Stimulated activated CD8-positive, alpha-beta memory T cell treated with anti-CD3 and anti-CD28 coated beads, Interleukin-12 subunit alpha, Interleukin-12 subunit beta, amount 100 ng/mL, for 24 hours (primary cell): ENCODE measurements around the gene DDHD1.

Experiments used
- DNase-seq: peaks from one replicate; pipeline ENCODE4 v3.0.0-alpha.2; 2020; ENCODE audit errors: extremely low read depth

Gene DDHD1

GRCh38 chr14:53034036-53034435 lies 119.1 kb downstream of the DDHD1 start:
- no peak for DNase-seq

- DNase-seq: no peak
These were observed 120.2 kb downstream of the DDHD1 start for GRCh38 chr14:53032838-53033390.

DNA sequence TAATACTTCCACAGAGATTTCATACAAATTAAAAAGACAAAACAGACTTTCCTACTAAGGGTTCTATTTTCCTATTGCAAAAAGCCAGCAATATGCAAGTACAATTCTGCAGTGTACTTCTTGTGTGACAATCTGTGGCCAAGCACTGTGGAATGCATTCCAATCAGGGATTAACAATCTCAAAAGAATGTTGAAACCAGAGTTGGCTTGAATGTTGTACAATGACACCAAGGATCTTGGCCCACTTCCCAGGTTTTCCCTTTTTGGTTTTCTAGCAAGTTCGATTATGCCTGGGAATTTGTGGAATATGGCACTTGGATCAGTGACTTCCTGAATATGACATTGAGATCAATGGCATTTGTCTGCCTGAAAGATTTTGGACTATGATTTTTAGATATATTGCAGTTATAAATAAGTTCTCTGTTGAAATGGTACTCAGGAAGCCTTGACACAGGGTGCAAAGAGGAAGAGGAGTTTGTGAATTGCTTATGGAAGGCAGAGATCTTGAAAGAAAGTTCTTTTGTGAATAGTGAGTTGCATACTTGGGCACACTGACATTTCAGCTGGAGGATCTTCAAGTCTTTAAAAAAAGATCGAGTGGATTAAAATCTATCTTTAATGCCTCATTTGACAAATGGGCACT lies 120.8 kb downstream of the DDHD1 start:
- no peak for DNase-seq

DNA sequence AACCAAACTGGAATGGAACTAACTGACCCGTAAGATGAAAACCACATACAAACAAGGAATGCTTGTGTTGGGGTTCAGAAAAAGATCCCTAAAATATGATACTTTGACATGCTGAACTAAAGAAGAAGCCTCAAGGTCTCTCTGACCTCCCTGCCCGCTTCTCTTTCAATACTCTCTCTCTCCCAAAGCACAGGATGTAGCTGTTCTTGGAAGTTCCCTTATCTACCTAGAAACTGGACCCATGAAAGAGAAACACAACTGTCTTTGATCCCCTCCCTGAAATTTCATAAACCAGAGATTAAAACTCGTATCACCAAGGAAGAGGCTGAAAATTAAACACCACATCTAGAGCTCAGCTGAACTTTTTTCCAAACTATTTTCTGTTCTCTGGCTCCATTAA lies 125.6 kb downstream of the DDHD1 start:
- DNase-seq: no peak

DNA sequence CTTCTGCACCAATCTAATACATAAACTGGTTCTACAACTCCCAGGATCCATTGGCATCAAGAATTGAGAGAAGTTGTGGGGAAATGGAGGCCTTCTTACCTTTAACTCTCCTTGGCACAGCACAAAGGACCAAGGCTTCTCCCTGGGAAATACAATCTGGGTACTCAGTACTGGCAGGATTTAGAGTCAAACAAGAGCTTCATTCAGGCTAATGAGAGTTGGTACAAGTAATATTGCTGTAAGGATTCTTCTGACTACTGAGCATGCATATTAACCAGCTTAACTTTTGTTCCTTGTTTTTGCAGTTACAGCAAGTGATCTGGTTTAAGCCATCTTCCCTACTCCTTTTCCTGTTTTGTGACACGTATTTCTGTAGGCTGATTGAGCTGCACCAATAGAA lies 126.1 kb downstream of the DDHD1 start:
- DNase-seq: no peak

DNA sequence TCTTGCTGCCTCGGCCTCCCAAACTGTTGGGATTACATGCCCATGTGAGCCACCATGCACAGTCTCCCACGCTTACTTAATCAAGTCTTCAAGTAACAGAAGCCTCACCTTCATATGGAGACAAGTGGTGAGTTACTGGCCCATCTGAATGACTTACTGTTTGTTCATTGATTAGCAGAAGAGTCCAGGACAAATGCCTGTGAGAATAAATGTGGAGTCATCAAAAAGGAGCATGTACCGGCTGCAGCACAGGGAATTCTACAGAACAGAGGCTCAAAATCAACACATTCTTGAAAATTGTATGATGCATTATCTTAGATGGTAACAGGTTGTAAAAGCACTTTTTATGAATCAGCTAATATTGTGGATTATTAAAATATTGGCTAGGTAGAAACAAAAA lies 129.8 kb downstream of the DDHD1 start:
- no peak for DNase-seq

DNA sequence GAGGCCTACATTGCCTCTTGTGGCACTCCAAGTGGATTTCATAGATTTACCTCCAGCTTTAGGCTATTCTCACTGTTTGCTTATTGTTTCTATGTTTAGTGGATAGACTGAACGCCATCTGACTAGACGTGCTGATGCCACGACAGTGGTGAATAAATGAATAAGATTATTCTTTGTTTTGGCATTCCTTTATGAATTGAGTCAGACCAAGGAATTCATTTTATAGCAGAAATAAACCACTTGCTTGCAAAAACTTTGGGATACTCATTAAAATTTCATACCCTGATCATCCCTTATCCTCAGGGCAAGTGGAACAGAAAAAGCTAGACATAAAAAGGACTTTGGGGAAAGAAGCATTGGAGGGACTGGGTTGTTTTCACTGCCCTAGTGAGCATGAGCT lies 130.5 kb downstream of the DDHD1 start:
- no peak for DNase-seq

- no peak for DNase-seq
These were observed 132.8 kb downstream of the DDHD1 start for GRCh38 chr14:53020193-53020932.

DNA sequence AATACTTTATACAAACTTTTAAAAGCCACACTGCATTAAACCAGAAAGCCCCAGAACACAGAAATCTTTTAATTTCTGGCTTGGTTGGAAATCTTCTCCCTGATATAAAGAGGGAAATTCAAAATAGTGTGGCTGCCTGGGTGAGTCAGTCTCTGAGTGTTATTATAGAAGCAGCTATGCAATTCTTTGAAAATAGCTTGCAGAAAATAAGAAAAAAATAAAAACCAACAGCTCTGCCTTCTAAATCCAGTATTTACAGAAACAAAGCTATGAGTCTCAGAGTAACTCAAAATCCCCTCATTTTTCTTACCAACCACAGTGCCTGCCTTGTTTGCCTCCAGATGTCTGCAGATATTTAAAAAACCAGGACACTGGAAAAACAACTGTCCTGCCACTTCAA lies 133.7 kb downstream of the DDHD1 start:
- no peak for DNase-seq

DNA sequence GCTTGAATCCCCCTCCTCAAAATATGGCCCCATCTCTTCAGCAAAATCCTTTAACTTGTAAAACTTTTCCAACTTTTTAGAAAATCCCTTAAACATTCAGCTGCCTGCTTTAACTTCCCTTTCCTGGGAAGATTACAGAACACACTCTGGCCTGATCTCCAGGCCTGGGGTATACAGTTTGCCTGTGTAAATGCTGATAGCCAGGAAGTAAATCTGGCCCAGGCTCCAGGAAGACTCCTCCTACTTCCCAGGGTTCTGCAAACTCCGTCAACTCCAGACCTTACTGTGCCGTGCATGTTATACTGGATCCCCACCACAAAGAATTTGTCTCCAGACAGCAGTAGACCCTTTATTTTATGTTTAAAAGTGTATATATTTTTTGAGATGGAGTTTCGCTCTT lies 135.3 kb downstream of the DDHD1 start:
- DNase-seq: no peak

DNA sequence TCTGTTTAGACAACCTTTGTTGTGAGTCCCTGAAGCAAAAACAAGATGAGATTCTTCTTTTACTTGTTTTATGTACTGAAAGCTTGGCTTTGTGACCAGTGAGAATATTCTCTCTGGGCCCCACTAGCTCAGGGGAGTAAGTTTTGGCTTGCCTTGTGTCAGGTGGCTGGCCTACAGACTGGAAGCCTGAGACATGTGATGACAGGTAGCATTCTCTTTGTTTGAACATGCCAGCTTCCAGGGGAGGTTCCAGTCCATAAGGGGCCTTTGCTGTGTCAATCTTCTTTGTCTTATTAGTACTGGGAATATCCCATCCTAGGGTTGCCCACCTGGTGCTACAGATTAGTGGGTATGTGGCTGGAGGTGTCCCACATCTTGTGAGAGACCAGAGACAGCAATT lies 136.2 kb downstream of the DDHD1 start:
- no peak for DNase-seq

GRCh38 chr14:53016491-53016890 lies 136.6 kb downstream of the DDHD1 start:
- no peak for DNase-seq

DNA sequence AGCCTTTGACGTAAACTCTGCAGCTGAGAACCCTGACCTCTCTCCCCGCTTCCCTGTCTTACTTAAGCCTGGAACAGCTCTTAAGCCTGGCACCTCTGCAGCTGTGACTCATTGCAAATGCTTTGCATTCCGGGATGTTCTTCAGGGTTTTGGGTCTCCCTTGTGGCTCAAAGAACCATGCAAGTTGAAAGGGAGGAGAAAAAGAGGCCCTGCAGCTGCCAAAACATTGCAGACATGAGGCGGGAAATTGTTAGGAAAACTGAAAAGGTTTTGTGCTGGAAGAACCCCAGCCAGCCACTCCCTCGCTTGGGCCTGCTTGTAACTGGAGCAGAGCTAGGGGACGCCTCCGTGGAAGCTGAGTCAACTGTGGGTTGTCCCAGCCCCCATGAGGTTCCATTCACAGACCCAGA lies 142.1 kb downstream of the DDHD1 start:
- DNase-seq: no peak

DNA sequence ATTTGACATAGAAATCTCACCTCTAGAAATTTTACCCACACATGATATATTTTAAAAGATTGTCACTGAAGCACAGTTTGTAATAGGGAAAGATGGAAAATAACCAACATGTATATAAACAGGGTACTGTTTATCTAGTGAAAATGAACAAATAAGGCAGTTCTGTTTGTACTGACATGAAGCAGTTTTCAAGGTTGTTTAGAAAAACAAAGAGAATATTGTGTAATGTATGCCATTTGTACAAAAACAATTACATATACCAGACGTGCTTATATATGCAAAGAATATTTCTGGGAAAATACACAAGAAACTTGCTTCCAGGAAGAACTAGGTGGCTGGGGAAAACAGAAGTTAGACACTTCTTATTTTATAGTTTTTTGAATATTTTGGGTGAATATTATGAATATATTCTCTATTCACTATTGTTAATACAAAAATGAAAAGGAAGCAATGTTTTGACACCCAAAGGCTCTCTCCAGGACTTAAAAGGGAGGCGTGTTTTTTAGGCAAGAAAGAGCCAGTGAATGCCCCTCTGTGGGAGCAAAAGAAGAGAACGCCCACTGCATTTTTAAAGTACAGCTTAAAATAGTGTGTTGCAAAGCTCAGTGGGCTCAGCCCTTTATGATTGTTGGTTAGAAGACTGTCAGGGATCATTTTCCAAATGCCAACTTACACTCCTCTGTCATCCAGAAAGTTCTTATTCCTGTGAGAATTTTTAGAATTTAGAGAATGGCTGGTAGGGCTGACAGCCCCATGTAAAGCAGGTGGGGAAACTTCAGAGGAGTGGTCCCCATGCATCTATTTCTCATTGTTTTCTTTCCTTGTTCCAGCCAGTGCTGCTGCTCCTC lies 142.7 kb downstream of the DDHD1 start:
- no peak for DNase-seq

- no peak for DNase-seq
These were observed 146.1 kb downstream of the DDHD1 start for GRCh38 chr14:53006931-53007562.

- DNase-seq: no peak
These were observed 148.1 kb downstream of the DDHD1 start for GRCh38 chr14:53004976-53005375.

GRCh38 chr14:53003776-53004175 lies 149.3 kb downstream of the DDHD1 start:
- no peak for DNase-seq

DNA sequence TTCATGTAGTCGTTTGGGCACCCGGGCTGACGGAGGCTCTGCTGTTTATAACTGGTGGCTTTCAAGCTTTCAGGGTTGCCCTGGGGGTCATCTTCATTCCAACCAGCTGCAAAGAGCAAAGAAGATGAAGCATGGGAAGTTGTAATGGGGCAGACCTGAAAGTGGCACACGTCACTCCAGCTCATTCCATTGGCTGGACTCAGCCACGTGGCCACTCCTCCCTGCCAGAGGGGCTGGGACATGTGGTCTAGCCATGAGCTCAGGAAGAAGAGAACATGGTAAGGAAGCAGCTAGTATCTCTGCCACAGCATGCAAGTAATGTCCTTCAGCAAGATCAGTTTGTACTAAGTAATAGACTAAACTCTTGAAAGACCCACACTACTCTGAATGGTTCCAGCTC lies 150.5 kb downstream of the DDHD1 start:
- no peak for DNase-seq

- no peak for DNase-seq
These were observed 151.2 kb downstream of the DDHD1 start for GRCh38 chr14:53001787-53002378.

GRCh38 chr14:52998376-52999015 lies 154.6 kb downstream of the DDHD1 start:
- DNase-seq: no peak

DNA sequence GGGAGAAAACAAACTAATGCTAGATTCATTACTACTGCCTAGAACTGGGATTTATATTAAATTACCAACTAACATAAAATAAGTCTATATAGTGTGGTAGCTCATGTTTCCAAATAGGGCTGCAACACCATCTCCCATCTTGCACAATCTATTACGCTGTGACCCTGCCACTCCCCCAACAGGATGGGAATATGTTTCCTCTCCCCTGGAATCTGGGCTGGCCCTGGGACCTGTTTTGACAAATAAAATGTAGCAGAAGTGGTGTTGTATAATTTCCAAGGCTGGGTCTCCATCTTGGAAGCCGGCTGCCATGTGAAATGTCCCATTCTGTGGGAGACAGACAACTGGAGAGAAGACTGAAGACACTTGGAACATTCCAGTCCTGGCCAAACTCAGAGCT lies 156.6 kb downstream of the DDHD1 start:
- DNase-seq: no peak
